HG03432 (cell line): ENCODE data around the gene ITPK1.

Source experiments
- ATAC-seq: cut with Tn5 transposase; IDR thresholded peaks from one replicate; pipeline ENCODE4 v1.9.1; 2021; ENCODE audit warnings: mild to moderate bottlenecking, moderate library complexity; ENCODE audit not compliant: unreplicated experiment

Gene ITPK1

DNA sequence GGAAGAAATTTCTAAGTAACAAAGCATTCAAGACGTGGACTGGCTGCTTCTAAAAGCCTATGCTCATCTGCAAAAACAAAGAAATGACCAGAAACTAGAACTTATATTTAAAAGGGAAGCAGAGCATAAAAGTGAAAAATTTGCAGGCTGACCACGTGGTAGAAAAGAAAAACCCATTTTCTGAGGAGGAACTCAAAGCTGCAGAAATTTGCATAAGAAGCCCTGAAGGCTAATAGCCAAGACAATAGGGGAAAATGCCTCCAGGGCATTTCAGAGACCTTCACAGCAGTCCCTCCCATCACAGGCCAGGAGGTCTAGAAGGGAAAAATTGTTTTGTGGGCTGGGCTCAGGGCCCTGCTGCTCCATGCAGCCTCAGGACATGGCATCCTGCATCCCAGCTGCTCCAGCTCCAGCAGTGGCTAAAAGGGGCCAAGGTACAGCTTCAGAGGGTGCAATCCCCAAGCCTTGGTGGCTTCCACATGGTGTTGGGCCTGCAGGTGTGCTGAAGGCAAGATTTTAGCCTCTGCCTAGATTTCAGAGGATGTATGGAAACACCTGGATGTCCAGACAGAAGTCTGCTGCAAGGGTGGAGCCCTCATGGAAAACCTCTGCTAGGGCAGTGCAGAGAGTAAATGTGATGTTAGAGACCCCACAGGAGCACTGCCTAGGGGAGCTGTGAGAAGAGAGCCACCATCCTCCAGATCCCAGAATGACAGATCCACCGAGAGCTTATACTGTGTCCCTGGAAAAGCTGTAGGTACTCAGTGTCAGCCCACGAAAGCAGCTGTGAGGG lies 137.3 kb downstream of the ITPK1 start:
- ATAC-seq: no peak

GRCh38 chr14:92976268-92976667 lies 139.5 kb downstream of the ITPK1 start:
- no peak for ATAC-seq

DNA sequence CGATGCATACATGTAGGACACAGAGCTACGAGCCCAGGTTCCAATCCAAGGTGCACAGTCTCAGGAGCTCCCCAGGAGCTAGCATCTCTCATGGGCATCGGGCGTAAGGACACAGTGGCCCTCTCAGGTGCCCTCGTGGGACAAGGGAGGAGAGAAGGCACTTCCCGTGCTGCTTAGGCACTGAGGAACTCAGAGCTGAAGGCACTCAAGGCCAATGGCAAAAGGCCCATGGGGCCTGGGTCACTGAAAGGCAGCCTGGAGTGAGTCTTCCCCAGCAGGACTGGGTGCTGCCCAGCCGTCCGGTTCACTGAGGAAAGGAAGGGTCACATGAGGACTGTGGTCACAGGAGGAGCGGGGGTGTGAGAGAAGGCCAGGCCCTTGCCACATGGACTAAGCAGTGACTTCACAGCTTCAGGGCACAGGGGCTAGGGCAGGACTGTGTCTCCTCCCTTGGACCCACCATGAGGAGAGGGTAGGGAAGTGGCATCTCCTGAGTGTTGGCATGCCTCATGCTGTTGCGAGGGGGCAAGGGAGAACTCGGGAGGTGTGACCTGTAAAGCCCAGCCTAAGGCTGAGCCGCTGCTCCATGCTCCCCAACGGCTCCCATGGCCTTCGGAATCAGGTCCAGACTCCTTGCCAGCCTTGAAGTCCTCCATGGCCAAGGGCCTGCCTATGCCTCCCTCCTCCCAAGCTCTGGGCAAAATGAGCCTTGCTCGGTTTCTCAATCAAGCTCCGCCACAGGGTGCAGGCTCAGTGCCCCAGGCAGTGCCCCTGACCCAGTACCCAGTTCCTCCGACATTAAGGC lies 141.0 kb downstream of the ITPK1 start:
- ATAC-seq: no peak

GRCh38 chr14:92973798-92974372 lies 141.8 kb downstream of the ITPK1 start:
- ATAC-seq: no peak

DNA sequence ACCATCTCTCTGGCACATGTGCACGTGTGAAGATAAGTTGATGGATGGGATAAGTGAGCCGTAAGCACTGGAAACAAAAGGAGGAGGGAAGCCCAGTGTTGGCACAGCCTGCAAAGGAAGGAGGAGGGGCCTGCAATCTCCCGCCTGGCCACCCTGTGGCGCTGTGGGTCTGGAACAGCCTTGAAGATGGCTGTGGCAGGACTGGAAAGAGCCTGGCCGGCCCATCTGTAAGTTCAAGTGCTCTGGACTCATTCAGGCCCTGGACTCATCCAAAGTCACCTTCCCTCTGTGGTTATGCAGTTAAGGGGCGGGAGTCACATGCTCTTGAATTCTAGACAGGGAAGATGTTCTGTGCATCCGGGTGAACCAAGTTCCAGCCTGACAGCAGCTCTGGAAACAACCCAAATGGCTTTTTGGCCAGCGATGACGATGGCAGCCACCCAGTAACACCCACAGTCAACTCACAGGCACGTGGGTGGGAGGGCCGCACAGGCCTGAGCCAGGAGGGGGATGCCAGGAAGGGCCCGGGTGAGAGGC lies 142.4 kb downstream of the ITPK1 start:
- ATAC-seq: no peak

DNA sequence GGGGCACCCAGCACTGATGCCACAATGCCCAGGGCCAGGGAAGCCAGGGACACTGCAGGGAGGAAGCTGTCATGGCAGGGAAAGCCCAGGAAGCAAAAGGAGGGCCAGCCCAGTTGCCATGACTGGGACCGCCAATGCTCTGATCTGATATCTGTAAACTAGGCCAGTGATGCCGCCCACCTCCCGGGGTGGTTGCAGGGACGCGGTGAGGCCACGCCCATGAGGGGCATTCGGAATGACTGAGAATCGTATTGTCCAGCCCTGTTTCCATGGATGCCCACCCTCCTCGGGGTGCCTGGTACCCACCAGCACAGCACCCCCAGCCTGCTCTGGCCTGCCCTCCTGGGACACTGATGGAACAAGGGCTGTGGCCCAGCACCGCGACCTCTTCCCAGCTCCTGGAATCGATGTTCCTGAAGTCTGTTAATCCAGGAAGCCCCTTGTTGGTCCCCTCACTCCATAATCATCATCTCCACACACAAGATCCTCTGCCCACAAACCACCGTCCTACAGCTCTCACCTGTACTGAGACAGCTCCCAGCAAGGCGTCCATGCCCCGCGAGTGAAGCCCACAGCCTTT lies 144.0 kb downstream of the ITPK1 start:
- ATAC-seq: no peak

GRCh38 chr14:92970271-92970670 lies 145.5 kb downstream of the ITPK1 start:
- no peak for ATAC-seq

DNA sequence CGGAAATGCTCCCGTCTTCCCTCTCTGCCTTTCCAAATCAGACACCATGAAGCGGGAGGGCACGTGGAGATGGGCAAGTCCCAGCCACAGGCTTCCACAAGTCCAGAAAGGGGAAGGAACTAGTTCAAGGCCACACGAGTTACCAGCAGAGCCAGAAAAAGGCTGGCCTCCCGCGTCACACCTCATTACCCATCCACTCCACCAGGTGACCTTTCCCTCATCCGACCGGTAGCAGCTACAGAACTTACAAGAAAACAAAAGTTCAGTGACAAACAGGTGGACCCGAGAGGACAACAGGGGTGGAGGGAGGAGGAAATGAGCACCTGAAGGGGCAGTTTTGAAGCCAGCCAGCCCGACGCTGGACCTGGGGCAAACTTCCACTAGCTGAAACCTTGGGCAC lies 145.9 kb downstream of the ITPK1 start:
- no peak for ATAC-seq

DNA sequence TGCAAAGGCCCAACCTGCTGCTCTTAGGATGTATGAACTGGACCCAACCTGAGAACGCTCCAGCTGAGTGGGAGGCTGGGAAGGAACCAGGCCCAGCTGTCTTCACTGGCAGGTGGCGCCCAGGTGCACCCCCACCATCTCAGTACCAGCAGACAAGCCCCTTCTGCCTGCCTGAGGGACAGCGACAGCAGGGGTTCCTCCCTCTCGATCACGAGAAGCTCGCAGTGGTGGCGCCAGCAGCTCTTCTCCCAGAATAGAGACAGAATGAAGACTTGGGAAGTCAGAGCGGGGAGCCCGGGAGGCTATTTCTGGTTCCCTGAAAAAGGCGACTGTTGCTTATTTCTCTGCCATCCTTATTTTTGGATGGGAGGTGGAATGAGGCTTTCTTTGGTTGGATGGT lies 146.3 kb downstream of the ITPK1 start:
- no peak for ATAC-seq

GRCh38 chr14:92968291-92969020 lies 147.3 kb downstream of the ITPK1 start:
- no peak for ATAC-seq

GRCh38 chr14:92967346-92967926 lies 148.3 kb downstream of the ITPK1 start:
- no peak for ATAC-seq

GRCh38 chr14:92965281-92965680 lies 150.4 kb downstream of the ITPK1 start:
- no peak for ATAC-seq

DNA sequence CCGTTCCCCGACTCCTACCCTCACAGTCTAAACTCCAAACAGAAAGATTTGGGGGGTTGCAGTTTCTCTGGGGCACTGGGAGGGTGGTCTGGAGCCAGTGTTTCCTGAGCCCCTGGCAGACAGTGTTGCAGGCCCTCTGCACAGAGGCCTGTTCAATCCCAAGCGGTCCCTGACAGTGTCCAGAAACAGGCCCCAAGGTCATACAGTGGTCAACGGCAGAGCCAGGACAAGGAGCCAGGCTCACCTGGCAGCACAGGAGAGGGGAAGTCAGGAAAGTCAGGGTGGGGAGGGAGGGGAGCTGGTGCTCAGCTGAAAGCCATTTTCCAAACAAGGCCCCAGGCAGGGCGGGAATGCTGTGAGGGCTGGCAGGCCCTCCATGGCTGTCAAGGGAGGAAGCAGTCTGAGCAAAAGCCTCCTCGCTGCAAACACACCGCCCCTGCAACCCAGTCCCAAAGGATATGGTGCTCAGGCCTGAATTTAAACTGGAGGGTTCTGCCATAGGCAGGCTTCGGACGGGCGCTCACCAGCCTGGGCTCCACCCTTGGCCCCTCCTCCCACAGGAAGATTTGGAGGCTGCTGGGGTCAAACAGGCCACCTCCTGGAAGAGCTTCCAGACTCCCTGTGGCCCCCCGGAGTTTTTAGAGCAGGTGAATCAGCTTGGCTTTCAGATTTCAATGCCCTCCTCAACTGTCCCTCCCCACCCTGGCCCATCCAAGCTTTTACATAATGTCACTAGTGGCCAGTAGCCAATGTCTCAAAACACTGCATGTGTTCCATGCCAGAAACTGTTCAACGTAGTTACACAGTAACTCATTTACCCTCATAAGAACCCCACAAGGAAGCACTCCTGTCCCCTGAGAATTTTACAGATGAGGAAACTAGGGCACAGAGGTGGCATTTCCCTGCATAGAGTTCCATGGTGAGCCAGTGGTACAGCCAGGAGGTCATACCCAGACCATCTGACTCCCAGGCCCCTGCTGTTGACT lies 151.3 kb downstream of the ITPK1 start:
- no peak for ATAC-seq

DNA sequence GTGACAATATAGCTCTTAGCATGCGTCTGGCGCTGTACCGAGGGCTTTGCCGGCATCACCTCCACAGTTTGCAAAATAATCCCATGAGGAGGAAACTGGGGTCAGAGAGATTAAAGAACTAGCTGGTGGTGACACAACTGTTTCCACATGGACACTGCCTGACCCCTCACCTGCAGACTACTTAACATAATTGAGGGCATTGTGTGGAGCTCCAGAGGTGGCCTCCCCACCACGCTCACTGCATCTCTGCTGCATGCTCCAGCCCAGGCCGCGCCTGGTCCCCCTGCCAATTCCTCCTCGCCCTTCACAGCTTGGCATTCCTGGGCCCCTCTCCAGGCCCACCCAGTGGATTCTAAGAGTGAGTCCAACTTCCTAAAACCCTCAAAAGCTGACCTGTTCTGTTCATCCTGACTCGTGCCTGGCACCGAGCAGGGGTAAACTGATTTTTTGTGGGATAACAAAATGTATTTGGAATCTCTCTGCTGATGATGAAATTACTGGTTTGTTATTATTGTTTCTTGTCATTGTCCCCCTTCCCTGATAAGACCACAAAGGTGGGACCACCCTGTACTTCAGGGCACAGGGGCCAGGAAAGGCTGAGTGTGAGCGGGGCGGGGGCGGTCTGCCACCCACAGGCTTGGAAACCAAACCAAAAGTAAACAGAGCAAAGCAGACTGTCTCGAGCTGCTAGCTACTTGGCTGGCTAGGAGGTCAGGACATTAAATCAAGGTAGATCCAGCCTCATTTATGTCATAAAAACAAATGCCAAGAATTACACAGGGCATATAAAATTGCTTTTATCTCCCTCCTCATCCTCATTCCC lies 152.2 kb downstream of the ITPK1 start:
- ATAC-seq: no peak

DNA sequence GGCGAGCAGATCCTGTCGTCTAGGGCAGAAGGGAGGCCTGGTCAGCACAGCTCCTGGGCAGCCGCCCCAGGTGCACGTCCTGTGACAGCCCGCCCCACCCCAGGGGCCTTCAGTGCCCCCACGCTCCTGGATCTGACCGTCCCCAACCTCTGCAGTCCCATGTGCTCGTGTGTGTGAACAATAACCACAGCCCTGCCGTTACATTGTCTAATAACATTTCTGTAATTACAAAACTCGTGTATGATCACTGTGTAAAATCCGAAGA lies 153.0 kb downstream of the ITPK1 start:
- ATAC-seq: no peak

DNA sequence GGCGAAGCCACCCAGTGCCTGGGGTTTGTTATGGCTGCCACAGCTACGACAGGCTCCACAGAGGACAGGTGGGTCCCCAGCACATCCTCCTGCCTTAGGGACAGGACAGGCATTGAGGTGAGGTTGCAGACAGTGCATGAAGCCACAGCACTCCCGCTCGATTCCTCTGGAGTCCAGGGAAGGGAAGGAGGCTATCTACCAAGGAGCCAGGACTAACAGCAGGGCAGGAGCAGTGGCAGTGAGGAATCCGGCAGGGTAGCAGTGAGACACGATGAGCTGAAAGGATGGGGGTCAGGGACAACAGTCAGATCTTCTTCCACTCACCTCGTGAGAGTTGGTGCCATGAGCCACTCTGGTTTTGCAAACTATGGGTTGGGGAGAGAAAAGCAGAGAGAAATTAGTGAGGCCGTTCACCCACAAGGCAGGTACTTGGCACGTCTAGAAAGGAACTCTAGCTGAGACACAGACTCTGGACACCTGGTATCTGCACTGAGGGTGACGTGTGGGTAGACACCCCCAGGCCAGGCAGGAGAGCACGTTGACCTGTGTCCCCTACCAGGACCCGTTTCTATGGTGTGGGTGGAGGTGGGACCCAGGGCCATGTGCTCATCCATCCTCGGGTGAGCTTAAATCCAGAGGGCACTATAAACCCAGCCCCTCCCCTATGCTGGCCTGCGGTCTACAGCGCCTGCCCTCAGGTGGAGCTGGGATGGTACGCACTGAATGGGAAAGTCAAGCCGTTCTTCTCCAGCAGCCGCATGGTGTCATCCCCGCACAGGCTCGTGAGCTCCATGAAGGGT lies 153.5 kb downstream of the ITPK1 start:
- no peak for ATAC-seq

DNA sequence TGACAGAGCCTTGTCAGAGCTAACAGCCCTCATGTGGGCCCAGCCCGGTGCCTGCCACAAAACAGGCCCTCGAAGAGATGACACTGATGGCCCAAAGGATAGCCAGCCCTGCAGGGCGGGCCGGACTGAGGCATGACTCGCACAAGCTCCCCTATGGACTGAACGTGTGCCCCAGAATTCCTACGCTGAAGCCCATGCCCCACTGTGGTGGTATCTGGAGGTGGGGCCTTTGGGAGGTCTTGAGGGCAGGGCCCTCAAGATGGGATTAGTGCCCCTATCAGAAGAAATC lies 154.2 kb downstream of the ITPK1 start:
- ATAC-seq: no peak
